Right lobe of liver (tissue), 6 donors: ENCODE measurements around the gene SCAANT1. TPM values are rescaled to one million over a fixed set of nuclear protein-coding genes. Genes with fewer than 3 reads are reported as not detected.

Source experiments
- ATAC-seq, 4 donors: fragments of 200-7000 bp; cut with Tn5 transposase; one replicate each; pipeline ENCODE4 v1.9.1; 2020; ENCODE audit warnings: mild to moderate bottlenecking in 4 of 4, moderate library complexity in 4 of 4
- DNase-seq, 3 donors: peaks; one replicate each; pipeline ENCODE4 v3.0.0-alpha.2; 2020
- H3K27ac ChIP-seq, 3 donors: fragments of 200-600 bp; one replicate each; pipeline ENCODE4 v1.8.0; 2022
- H3K27me3 ChIP-seq, 2 donors: fragments of 200-600 bp; one replicate each; pipeline ENCODE4 v1.8.0; 2022
- H3K36me3 ChIP-seq, 4 donors: fragments of 200-600 bp; sonication (generic) in 1 of 4; one replicate each; pipeline versions ENCODE4 v1.5.1 to v1.8.0; 2017 to 2022; ENCODE audit warnings: control low read depth in 1 of 4
- H3K4me1 ChIP-seq, 4 donors: fragments of 200-600 bp; sonication (generic) in 1 of 4; one replicate each; pipeline versions ENCODE4 v1.5.1 to v1.8.0; 2017 to 2022; ENCODE audit warnings: control low read depth in 1 of 4
- H3K4me3 ChIP-seq, 3 donors: fragments of 200-600 bp; one replicate each; pipeline ENCODE4 v1.8.0; 2022
- H3K9me3 ChIP-seq, 4 donors: fragments of 200-600 bp; sonication (generic) in 1 of 4; one replicate each; pipeline versions ENCODE4 v1.5.1 to v1.8.0; 2017 to 2022; ENCODE audit warnings: control low read depth in 1 of 4
- POLR2A ChIP-seq: fragments of 450-650 bp; IDR thresholded peaks from one replicate; pipeline ENCODE4 v1.6.1; 2017; ENCODE audit warnings: antibody characterized with exemption, mild to moderate bottlenecking
- WGBS: methylation state at CpG from one replicate; pipeline ENCODE4 v1.1.6; 2018; ENCODE audit warnings: low coverage, low lambda C conversion rate; ENCODE audit not compliant: insufficient coverage; ENCODE audit errors: missing lambda C conversion rate; 5-methylcytosine and 5-hydroxymethylcytosine counted together
- intact Hi-C, 2 donors: fragments of 100-400 bp; cut with DNase I; formaldehyde crosslinking; loops; one replicate each; pipeline versions ENCODE4 v1.11.2 to v1.14.1; 2022
- long read RNA-seq: library from polyadenylated mRNA; unstranded; transcript quantifications from one replicate; pipeline ENCODE4 v2.0.0, GENCODE V29; 2019
- total RNA-seq, 6 experiments: library from RNA; depleted of rRNA in 2 of 6; stranded (reverse); fragments of >200 nt in 2 of 6; fragmentation: NEBNext Ultra II Directional in 3 of 6; extraction: Animal tissue kit (Norgen Biotek cat#: 25700) in 3 of 6; gene quantifications; one replicate each; pipeline versions ENCODE4 v1.1.0 to v1.2.4, GENCODE V29; 2016 to 2023
- TF ChIP-seq, protein P1 (sequence below), 4 donors: fragments of 200-600 bp in 3 of 4; fragments of 450-650 bp in 1 of 4; IDR thresholded peaks; one replicate each; pipeline versions ENCODE4 v1.5.1 to v1.8.0; 2016 to 2022; ENCODE audit warnings: antibody characterized with exemption in 4 of 4, mild to moderate bottlenecking in 2 of 4
- donor health status: DM: no; HTN: yes; CAD: no.
- donor health status: DM: no; HTN: no; CAD: no.
- donor health status: DM: no; HTN: no; CAD: no.
- donor health status: DM: no; HTN: yes; CAD: no.
- donor health status: DM: no; HTN: yes; CAD: no.

SCAANT1 gene
- total RNA-seq = not detected
- long read RNA-seq = 0 reads

DNA sequence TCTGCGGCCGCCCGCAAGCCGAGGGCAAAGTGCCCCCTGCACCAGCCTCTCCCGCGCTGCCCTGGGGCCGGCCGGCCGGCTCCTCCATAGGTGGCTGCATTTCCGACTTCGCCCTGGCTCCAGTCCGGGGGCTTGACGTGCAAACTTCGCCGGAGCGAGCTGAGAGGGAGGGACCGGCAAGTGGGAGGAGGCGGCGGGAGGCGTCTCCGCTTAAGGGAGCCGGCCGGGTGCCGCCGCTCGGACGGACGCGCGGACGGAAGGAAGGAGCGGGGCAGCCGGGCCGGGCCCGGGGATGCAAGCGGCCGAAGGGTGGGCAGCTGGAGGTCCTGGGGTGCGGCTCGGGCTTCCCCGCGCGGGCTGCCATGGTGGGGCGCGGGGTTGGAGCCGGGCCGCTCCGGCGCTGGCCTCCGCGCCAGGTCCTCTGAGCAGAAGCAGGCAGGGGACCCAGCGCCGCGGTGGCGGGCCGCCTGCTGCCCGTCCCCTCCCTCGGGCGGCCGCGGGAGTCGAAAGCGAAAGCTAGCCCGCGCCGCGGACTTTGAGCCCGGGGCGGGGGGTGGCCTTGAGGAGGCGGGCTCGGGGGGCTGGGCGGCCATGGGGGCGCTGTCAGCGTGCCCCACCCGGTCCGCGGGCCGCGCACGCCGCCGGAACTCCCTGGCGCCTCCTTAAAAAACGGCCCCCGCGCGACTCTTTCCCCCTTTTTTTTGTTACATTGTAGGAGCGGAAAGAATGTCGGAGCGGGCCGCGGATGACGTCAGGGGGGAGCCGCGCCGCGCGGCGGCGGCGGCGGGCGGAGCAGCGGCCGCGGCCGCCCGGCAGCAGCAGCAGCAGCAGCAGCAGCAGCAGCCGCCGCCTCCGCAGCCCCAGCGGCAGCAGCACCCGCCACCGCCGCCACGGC lies at the start of gene SCAANT1:
TSS of gene SCAANT1 (minus strand) at position 511 of the 895 bp plus-strand sequence.
- ATAC-seq (peak; percentile 80 to 91 (median 90)), DNase-seq (peak; percentile 94 to 97 (median 97))
- peak within 1 kb of the TSS; percentile 92 to 95 (median 94) for H3K27ac ChIP-seq
- H3K27me3 ChIP-seq = no peaks in the 10 kb centered on the region
- intact Hi-C loops = loop anchor here in 1 of 2 donors (10.0 kb wide), 1 partner anchor 83 kb away; no protein-coding TSS in a partner anchor
- H3K36me3 ChIP-seq = no peaks in the 10 kb centered on the region
- no peaks in the 10 kb centered on the region for H3K9me3 ChIP-seq
- 0% methylated on average over 4 of the region's 115 CpGs for WGBS
- H3K4me3 ChIP-seq = peak within 1 kb of the TSS; percentile 79 to 88 (median 81)
- peaks cover 0 to 30% (median 8%) of the 10 kb centered on the region in 4 donors for H3K4me1 ChIP-seq
- TF ChIP-seq, protein P1, sequence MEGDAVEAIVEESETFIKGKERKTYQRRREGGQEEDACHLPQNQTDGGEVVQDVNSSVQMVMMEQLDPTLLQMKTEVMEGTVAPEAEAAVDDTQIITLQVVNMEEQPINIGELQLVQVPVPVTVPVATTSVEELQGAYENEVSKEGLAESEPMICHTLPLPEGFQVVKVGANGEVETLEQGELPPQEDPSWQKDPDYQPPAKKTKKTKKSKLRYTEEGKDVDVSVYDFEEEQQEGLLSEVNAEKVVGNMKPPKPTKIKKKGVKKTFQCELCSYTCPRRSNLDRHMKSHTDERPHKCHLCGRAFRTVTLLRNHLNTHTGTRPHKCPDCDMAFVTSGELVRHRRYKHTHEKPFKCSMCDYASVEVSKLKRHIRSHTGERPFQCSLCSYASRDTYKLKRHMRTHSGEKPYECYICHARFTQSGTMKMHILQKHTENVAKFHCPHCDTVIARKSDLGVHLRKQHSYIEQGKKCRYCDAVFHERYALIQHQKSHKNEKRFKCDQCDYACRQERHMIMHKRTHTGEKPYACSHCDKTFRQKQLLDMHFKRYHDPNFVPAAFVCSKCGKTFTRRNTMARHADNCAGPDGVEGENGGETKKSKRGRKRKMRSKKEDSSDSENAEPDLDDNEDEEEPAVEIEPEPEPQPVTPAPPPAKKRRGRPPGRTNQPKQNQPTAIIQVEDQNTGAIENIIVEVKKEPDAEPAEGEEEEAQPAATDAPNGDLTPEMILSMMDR (IDR thresholded peaks at IDR 0.05) = peak in 1 of 4 donors; percentile 30
- TF ChIP-seq POLR2A = peak; percentile 90

DNA sequence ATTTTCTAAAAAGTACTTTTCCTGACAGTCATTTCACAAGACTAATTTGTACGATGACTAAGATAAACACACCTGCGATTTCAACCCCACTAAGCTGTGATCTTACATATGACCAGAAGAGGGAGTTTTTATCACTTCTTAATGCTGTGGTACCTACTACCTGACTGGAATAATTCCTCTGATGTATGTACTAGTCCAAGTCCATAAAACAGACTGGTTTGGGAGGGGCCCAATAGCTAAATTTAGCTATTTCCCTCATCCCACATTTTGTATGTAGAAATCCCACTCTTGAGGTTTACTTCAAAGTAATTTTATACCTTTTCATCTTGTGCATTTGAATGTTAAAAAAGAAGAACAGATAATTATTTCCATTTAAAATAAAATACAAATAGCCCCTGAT lies 49.7 kb upstream of the SCAANT1 start:
- H3K4me1 ChIP-seq = peaks cover 0 to 14% (median 7%) of the 10 kb centered on the region in 4 donors
- ATAC-seq (peak; percentile 88 to 92 (median 92)), DNase-seq (no peak)
- no peak overlapping the region for H3K27ac ChIP-seq
- TF ChIP-seq, protein P1 (IDR thresholded peaks at IDR 0.05) = peak; percentile 67 to 74 (median 70)
- TF ChIP-seq POLR2A = no peak
- 3% methylated on average over 2 of the region's 2 CpGs for WGBS
- no peaks in the 10 kb centered on the region for H3K9me3 ChIP-seq
- no peak overlapping the region for H3K4me3 ChIP-seq
- H3K36me3 ChIP-seq = no peaks in the 10 kb centered on the region
- intact Hi-C loops = no loop called here
- no peaks in the 10 kb centered on the region for H3K27me3 ChIP-seq

DNA sequence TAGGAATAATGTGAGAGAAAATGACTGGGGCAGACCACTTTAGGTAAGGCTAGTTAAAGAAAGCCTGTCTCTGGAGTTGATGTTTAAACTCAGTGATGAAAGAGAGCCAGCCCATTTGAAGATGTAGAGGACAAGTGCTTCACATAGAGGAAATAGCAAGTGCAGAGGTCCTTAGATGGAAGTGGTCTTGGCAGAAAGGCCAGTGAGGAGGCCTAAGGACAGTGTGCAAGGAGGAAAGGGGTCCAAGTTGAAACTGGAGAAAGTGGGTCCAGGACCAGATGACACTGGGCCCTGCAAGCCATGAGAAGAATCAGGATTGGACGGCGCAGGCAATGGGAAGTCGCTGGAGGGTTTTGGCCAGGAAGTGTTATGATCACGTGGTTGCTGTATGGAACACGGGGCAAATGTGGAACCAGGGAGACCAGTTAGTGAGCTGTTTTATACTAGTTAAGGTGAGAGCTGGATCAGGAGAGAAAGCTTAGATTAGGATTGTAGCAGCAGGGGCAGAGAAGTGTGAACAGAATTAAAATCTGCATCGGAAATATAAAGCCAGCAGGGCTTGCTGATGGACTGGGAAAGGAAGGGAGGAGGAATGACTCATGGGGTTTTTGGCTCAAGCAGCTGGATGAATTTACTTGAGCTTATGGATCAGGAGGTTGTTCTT lies 48.0 kb upstream of the SCAANT1 start:
- H3K9me3 ChIP-seq = no peaks in the 10 kb centered on the region
- H3K36me3 ChIP-seq = no peaks in the 10 kb centered on the region
- WGBS = 55% methylated on average over 6 of the region's 6 CpGs
- peaks cover 0 to 15% (median 5%) of the 10 kb centered on the region in 4 donors for H3K4me1 ChIP-seq
- ATAC-seq (peak; percentile 40 to 69 (median 47)), DNase-seq (no peak)
- intact Hi-C loops = no loop called here
- H3K4me3 ChIP-seq = no peak overlapping the region
- H3K27me3 ChIP-seq = no peaks in the 10 kb centered on the region
- no peak overlapping the region for H3K27ac ChIP-seq
- TF ChIP-seq POLR2A = no peak
- TF ChIP-seq, protein P1 (IDR thresholded peaks at IDR 0.05) = no peak

DNA sequence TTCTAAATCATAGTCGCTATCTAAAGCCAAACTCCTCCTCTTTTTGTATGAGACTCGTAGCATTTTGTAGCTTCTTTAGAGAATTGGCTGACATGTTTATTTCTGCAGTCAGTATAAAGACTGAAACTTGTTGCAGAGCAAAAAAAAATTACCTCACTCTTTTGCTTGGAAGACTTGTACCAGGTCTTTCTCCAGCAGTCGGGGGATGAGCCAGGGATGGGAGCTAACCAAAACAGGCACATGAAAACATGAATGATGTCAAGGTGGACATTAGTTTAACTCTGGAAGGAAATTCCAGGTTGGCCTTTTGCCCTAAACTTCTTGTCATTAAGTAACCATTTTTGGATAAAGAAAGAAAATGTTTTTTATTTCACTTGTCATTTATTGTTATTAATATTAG lies 47.0 kb upstream of the SCAANT1 start:
- H3K27me3 ChIP-seq = no peaks in the 10 kb centered on the region
- intact Hi-C loops = no loop called here
- no peak overlapping the region for H3K4me3 ChIP-seq
- H3K36me3 ChIP-seq = no peaks in the 10 kb centered on the region
- TF ChIP-seq, protein P1 (IDR thresholded peaks at IDR 0.05) = no peak
- TF ChIP-seq POLR2A = no peak
- DNase-seq (no peak), ATAC-seq (no peak)
- H3K4me1 ChIP-seq = peaks cover 0 to 19% (median 5%) of the 10 kb centered on the region in 4 donors
- no peaks in the 10 kb centered on the region for H3K9me3 ChIP-seq
- WGBS = 70% methylated on average over 3 of the region's 3 CpGs
- no peak overlapping the region for H3K27ac ChIP-seq
